GM11168 (cell line): ENCODE results near the gene MT3.

ENCODE experiments used
- in situ Hi-C: fragments of 300-500 bp; cut with MboI; formaldehyde crosslinking; loops from one replicate; pipeline ENCODE4 v1.12.0; 2022; ENCODE audit warnings: low sequenced_read_pairs; ENCODE audit not compliant: unreplicated experiment

MT3 gene

GRCh38 chr16:56625943-56626654, 36.8 kb downstream of the MT3 start:
- in situ Hi-C loops = no loop called here

DNA sequence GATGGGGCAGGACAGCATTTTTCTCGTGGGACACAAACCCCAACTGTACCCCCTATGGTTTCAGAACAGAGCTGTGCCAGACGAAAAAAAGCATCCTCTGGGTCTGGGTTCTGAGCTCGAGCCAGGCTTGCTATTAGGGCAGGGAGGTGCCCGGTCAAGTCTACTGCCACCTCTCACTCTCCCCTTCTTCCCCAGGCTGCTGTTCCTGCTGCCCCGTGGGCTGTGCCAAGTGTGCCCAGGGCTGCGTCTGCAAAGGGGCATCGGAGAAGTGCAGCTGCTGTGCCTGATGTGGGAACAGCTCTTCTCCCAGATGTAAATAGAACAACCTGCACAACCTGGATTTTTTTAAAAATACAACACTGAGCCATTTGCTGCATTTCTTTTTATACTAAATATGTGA, 37.4 kb downstream of the MT3 start:
- in situ Hi-C loops = no loop called here

DNA sequence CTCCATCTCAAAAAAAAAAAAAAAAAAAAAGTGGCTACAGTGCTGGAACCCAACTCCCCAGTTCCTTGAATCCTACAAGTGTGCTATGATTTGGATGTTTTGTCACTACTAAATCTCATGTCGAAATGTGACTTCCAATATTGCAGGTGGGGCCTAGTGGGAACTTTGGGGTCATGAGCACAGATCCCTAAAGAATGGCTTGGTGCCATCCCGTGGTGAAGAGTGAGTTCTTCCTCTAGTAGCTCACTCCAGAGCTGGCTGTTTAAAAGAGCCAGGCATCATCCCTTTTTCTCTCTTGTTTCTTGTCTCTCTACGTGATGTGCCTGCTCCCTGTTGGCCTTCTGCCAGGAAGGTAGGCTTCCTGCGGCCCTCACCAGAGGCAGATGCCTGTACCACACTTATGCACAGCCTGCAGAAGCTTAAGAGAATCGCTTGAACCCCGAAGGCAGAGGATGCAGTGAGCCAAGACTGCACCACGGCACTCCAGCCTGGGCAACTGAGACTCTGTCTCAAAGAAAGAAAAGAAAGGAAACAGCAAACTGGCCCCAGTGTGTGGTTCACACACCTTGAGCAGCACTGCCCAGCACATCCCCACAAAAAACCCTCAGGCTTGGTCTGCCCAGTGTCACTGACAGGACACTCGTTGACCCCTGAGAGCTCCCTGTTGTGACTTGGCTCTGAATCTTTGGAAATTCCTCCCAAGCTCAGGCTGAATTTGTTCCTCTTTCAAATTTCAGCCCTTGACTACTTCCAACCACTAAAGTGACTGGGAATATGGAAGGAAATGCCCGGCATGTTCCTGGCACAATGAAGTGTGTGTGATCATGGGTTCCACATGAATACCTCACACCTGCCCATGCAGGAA, 39.4 kb downstream of the MT3 start:
- in situ Hi-C loops = no loop called here

GRCh38 chr16:56629531-56629930, 40.2 kb downstream of the MT3 start:
- in situ Hi-C loops = no loop called here

DNA sequence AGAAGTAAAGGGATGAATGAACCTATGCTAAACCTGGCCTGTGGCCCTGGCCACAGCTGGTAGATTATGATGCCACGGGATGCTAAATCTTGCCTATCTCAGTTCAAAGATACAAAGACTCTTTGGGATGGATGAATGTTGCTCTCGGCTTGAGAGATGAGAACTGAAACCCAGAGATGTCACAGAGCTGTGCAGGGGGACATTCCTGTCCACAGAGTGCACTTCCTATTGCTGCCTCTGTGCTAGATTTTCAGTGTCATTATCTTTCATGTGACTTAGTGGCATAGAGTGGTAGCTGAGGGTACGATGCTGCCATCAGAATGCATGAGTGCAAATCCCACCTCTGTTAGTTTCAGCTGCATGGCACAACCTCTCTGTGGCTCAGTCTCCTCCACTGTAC, 40.8 kb downstream of the MT3 start:
- in situ Hi-C loops = no loop called here

GRCh38 chr16:56631197-56631596, 41.9 kb downstream of the MT3 start:
- in situ Hi-C loops = no loop called here

DNA sequence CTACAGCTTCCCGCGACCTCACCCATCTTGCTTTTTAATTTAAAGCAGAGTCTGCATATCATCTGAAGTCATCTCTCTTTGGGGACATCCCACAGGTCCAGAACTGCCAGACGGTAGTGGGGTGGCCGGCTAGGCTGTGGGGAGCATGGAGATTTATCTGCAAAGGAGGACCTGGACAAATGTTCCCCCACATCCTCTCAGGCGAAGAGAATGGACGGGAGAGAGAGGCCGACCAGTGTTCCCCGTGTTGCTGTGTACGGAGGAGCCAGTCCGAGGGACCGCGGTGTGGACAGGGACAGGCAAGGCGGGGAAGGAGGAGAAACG, 42.5 kb downstream of the MT3 start:
- in situ Hi-C loops = no loop called here

GRCh38 chr16:56632156-56632847, 43.0 kb downstream of the MT3 start, which contains the start of gene MT1M:
MT1M (plus strand) TSS chr16:56632659; CDS start chr16:56632732, 73 bp downstream.
- in situ Hi-C loops = no loop called here

GRCh38 chr16:56632848-56633365, 43.6 kb downstream of the MT3 start:
- in situ Hi-C loops = no loop called here

DNA sequence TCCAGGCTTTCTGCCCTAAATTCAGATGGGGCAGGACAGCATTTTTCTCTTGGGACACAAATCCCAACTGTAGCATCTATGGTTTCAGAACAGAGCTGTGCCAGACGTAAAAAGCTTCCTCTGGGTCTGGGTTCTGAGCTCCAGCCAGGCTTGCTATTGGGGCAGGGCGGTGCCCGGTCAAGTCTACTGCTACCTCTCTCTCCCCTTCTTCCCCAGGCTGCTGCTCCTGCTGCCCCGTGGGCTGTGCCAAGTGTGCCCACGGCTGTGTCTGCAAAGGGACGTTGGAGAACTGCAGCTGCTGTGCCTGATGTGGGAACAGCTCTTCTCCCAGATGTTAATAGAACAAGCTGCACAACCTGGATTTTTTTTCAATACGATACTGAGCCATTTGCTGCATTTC, 44.2 kb downstream of the MT3 start:
- in situ Hi-C loops = no loop called here

GRCh38 chr16:56634715-56635440, 45.5 kb downstream of the MT3 start:
- in situ Hi-C loops = no loop called here

- in situ Hi-C loops = no loop called here
Observed at GRCh38 chr16:56635441-56635967, 46.2 kb downstream of the MT3 start.

DNA sequence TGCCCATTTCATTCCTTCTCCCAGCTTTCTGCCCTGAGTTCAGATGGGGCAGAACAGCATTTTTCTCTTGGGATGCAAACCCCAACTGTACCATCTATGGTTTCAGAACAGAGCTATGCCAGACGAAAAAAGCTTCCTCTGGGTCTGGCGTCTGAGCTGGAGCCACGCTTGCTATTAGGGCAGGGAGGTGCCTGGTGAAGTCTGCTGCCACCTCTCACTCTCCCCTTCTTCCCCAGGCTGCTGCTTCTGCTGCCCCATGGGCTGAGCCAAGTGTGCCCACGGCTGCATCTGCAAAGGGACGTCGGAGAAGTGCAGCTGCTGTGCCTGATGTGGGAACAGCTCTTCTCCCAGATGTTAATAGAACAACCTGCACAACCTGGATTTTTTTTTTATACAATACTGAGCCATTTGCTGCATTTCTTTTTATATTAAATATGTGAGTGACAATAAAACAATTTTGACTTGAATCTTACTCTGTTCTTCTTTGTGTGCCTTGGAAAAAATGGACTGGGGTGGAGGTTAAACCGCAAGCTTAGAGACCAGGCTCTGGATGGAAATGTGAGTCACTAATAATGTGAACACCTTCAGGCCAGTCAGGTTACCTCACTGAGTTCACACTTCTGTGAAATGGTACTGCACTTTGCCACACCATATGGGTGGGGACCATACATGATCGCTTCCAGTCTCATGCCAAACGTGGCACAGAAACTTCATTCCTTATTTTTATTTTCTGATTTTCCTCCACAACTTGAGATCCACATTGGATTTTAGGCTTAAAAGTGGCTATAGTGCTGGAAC, 47.5 kb downstream of the MT3 start:
- in situ Hi-C loops = no loop called here

DNA sequence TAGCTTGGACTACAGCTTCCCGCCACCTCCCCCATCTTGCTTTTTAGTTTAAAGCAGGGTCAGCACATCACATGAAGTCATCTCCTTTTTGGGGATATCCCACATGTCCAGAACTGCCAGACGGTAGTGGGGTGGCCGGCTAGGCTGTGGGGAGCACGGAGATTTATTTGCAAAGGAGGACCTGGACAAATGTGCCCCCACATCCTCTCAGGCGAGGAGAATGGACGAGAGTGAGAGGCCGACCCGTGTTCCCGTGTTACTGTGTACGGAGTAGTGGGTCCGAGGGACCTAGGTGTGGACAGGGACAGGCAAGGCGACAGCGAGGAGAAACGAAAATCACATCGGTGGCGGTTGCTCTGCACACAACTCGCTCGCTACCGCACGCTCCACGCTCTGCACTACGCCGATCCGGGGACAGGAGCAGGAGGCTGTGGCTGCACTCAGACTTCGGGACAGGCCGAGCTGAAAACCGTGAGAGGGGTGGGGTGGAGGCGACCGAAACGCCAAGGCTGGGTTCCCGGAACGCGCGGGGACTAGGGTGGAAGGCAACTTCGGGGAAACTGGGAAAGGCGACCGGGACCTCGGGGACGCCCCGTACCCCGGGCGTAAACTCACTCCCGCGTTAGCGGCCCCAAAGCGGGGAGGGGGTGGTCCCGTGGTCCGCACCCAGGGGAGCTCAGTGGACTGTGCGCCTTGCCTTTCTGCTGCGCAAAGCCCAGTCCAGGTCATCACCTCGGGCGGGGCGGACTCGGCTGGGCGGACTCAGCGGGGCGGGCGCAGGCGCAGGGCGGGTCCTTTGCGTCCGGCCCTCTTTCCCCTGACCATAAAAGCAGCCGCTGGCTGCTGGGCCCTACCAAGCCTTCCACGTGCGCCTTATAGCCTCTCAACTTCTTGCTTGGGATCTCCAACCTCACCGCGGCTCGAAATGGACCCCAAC, 48.8 kb downstream of the MT3 start, which contains the start of gene MT1A:
MT1A (plus strand) TSS at position 853 of the 937 bp plus-strand sequence; CDS start at position 926, 73 bp downstream.
- in situ Hi-C loops = no loop called here

GRCh38 chr16:56639045-56639444, 49.7 kb downstream of the MT3 start:
- in situ Hi-C loops = no loop called here

GRCh38 chr16:56640076-56640475, 50.7 kb downstream of the MT3 start:
- in situ Hi-C loops = no loop called here
